ENCODE data around the gene ORAI3. TPM values are rescaled to one million over a fixed set of nuclear protein-coding genes. Genes with fewer than 3 reads are reported as not detected.

Gene ORAI3
- total RNA-seq, 4 donors from 2014 or later, result 15.5 to 42.6 (median 33.9) TPM

GRCh38 chr16:30941600-30942425, 7.1 kb upstream of the ORAI3 start:
- peak in 2 of 3 donors; percentile 18 to 35 for TF ChIP-seq CTCF (IDR thresholded peaks at IDR 0.05)
- DNase-seq (ENCODE audit: low spot score), result peak; percentile 39
- ATAC-seq (ENCODE audit: low FRiP score), result peak; percentile 87

GRCh38 chr16:30942426-30942806, 6.5 kb upstream of the ORAI3 start:
- no peak for TF ChIP-seq CTCF (IDR thresholded peaks at IDR 0.05)
- no peak for ATAC-seq (ENCODE audit: low FRiP score)

GRCh38 chr16:30944352-30944751, 4.5 kb upstream of the ORAI3 start:
- DNase-seq (ENCODE audit: low spot score) (no peak), ATAC-seq (ENCODE audit: low FRiP score) (no peak)
- TF ChIP-seq CTCF (IDR thresholded peaks at IDR 0.05), result no peak

More at GRCh38 chr16:30942426-30942806, 6.5 kb upstream of the ORAI3 start:
- DNase-seq (ENCODE audit: low spot score), result no peak

GRCh38 chr16:30946671-30947540, 2.0 kb upstream of the ORAI3 start:
- no peak for TF ChIP-seq CTCF (IDR thresholded peaks at IDR 0.05)
- ATAC-seq (ENCODE audit: low FRiP score) (no peak), DNase-seq (ENCODE audit: low spot score) (no peak)

GRCh38 chr16:30947541-30947858, 1.4 kb upstream of the ORAI3 start:
- no peak for ATAC-seq (ENCODE audit: low FRiP score)
- no peak for DNase-seq (ENCODE audit: low spot score)
- no peak for TF ChIP-seq CTCF (IDR thresholded peaks at IDR 0.05)

- peak; percentile 74 for ATAC-seq (ENCODE audit: low FRiP score)
- no peak for TF ChIP-seq CTCF (IDR thresholded peaks at IDR 0.05)
- peak; percentile 93 for DNase-seq (ENCODE audit: low spot score)
Measured at GRCh38 chr16:30947859-30948666, 805 bp upstream of the ORAI3 start.
